HepG2 (cell line): ENCODE measurements around the gene SMIM43. TPM values are rescaled to one million over a fixed set of nuclear protein-coding genes. Genes with fewer than 3 reads are reported as not detected.

Source experiments
- ATAC-seq: fragments of 200-7000 bp; cut with Tn5 transposase; 3 replicates; pipeline ENCODE4 v1.9.1; 2020; ENCODE audit warnings: mild to moderate bottlenecking, moderate library complexity
- BruUV-seq: library from RNA; stranded (reverse); fragments of 400-500 nt; replicated peaks from 2 replicates; lab custom pipeline; 2021; lab: Mats Ljungman, UMichigan
- CTCF ChIA-PET: fragments of 300-600 bp; formaldehyde crosslinking; extraction: SDS; loops from one replicate; lab custom pipeline; 2021; ENCODE audit warnings: low total read pairs, inconsistent platforms, low intra/inter-chr PET ratio; lab: Yijun Ruan, JAX
- POLR2A ChIA-PET: fragments of 350-600 bp; sonication (Branson Sonifier 250); formaldehyde crosslinking; loops from one replicate; lab custom pipeline; 2020; ENCODE audit warnings: antibody characterized with exemption, inconsistent platforms; lab: Yijun Ruan, JAX
- DNase-seq: peaks from one replicate; pipeline ENCODE4 v3.0.0-alpha.2; 2015; ENCODE audit warnings: low spot score
- FAIRE-seq: peaks from 3 replicates; lab custom pipeline; 2011; peaks lifted over from hg19 to GRCh38; lab: Jason Lieb, UNC
- H2AFZ ChIP-seq: one replicate; pipeline ENCODE4 v1.6.1; 2011; ENCODE audit warnings: low read length, inconsistent platforms
- H3K27ac ChIP-seq: fragments of 300-600 bp; 3 replicates; pipeline ENCODE4 v1.8.0; 2011; ENCODE audit warnings: mixed run types, mild to moderate bottlenecking, mixed read lengths, low read length, inconsistent platforms; ENCODE audit not compliant: insufficient read depth; ENCODE audit errors: extremely low read length
- H3K27me3 ChIP-seq, 2 experiments: fragments of 200-600 bp in 1 of 2; 2 replicates in 1 of 2; 3 replicates in 1 of 2; pipeline versions ENCODE4 v1.6.0 to v1.8.0; 2011; ENCODE audit warnings: low read length in 2 of 2, mild to moderate bottlenecking in 2 of 2, moderate library complexity in 2 of 2, inconsistent platforms in 1 of 2; ENCODE audit not compliant: insufficient read depth in 2 of 2, control insufficient read depth in 1 of 2
- H3K36me3 ChIP-seq, 2 experiments: fragments of 200-600 bp in 1 of 2; replicated peaks in 1 of 2; 2 replicates in 1 of 2; 3 replicates in 1 of 2; pipeline versions ENCODE4 v1.5.1 to v1.8.0; 2011; ENCODE audit warnings: low read length in 2 of 2, inconsistent platforms in 1 of 2; ENCODE audit not compliant: insufficient read depth in 2 of 2, control insufficient read depth in 1 of 2
- H3K4me1 ChIP-seq: 2 replicates; pipeline ENCODE4 v1.5.1; 2012; ENCODE audit warnings: low read length, inconsistent platforms; ENCODE audit not compliant: insufficient read depth
- H3K4me2 ChIP-seq: 2 replicates; pipeline ENCODE4 v1.6.0; 2011; ENCODE audit warnings: low read depth, low read length, inconsistent platforms
- H3K4me3 ChIP-seq, 3 experiments: fragments of 200-600 bp in 1 of 3; sonication (generic), shearing (Covaris generic) in 1 of 3; replicated peaks in 1 of 3; 2 replicates each; pipeline ENCODE4 v1.5.1; 2011 to 2016; ENCODE audit warnings: low read length in 3 of 3, inconsistent platforms in 2 of 3, low read depth in 2 of 3, mild to moderate bottlenecking in 2 of 3, control low read depth in 1 of 3, mixed read lengths in 1 of 3; ENCODE audit not compliant: insufficient read depth in 1 of 3
- H3K79me2 ChIP-seq: one replicate; pipeline ENCODE4 v1.6.1; 2011; ENCODE audit warnings: low read length, inconsistent platforms; ENCODE audit not compliant: insufficient read depth
- H3K9ac ChIP-seq: 2 replicates; pipeline ENCODE4 v1.6.0; 2011; ENCODE audit warnings: mild to moderate bottlenecking, low read depth, low read length, inconsistent platforms; ENCODE audit not compliant: insufficient read depth
- H3K9me3 ChIP-seq: 2 replicates; pipeline ENCODE4 v1.5.1; 2012; ENCODE audit warnings: mild to moderate bottlenecking, low read length
- H4K20me1 ChIP-seq: 2 replicates; pipeline ENCODE4 v1.6.0; 2011; ENCODE audit warnings: inconsistent platforms, mild to moderate bottlenecking, low read length, moderate library complexity; ENCODE audit not compliant: insufficient read depth
- CEBPG ChIP-seq: IDR thresholded peaks from 2 replicates; pipeline ENCODE4 v1.6.1; 2016
- ESRRA ChIP-seq: sonication (generic); formaldehyde crosslinking; IDR thresholded peaks from 2 replicates; pipeline ENCODE4 v1.5.1; 2020; ENCODE audit warnings: mild to moderate bottlenecking, low read depth, missing genetic modification reagents
- ETV6 ChIP-seq: sonication (generic); formaldehyde crosslinking; conservative IDR thresholded peaks from 2 replicates; pipeline ENCODE4 v1.4.0; 2020; ENCODE audit warnings: missing genetic modification reagents
- FOXA1 ChIP-seq, 2 experiments: fragments of 450-650 bp in 1 of 2; sonication (generic) in 1 of 2; formaldehyde crosslinking in 1 of 2; IDR thresholded peaks; 2 replicates each; pipeline versions ENCODE4 v1.4.0 to v1.6.1; 2016 to 2020; ENCODE audit warnings: missing genetic modification reagents in 1 of 2
- IRX3 ChIP-seq: sonication (generic); formaldehyde crosslinking; IDR thresholded peaks from 2 replicates; pipeline ENCODE4 v1.8.1; 2023; ENCODE audit warnings: mild to moderate bottlenecking, low read depth, missing genetic modification reagents, borderline replicate concordance
- NCOR1 ChIP-seq: fragments of 200-600 bp; sonication (generic); IDR thresholded peaks from 2 replicates; pipeline ENCODE4 v1.7.0; 2017; ENCODE audit warnings: antibody characterized with exemption, low read length, borderline replicate concordance
- NFYB ChIP-seq: sonication (generic); formaldehyde crosslinking; IDR thresholded peaks from 2 replicates; pipeline ENCODE4 v1.4.0; 2020; ENCODE audit warnings: missing genetic modification reagents
- NFYC ChIP-seq: IDR thresholded peaks from 2 replicates; pipeline ENCODE4 v1.6.1; 2016; ENCODE audit warnings: missing genetic modification reagents, missing compliant biosample characterization
- NR1H2 ChIP-seq: sonication (generic); formaldehyde crosslinking; IDR thresholded peaks from 2 replicates; pipeline ENCODE4 v1.8.1; 2022; ENCODE audit warnings: low read depth, missing genetic modification reagents, borderline replicate concordance
- PHF21A ChIP-seq: sonication (generic); formaldehyde crosslinking; IDR thresholded peaks from 2 replicates; pipeline ENCODE4 v1.5.0; 2020; ENCODE audit warnings: mild to moderate bottlenecking, missing genetic modification reagents
- RBFOX2 ChIP-seq: fragments of 200-400 bp; formaldehyde crosslinking; IDR thresholded peaks from 2 replicates; pipeline ENCODE4 v1.6.1; 2017; ENCODE audit warnings: low read depth, mild to moderate bottlenecking, low read length
- REL ChIP-seq: sonication (generic); formaldehyde crosslinking; conservative IDR thresholded peaks from 2 replicates; pipeline ENCODE4 v1.8.0; 2022; ENCODE audit warnings: mild to moderate bottlenecking, missing genetic modification reagents, moderate library complexity
- ZC3H4 ChIP-seq: sonication (generic); formaldehyde crosslinking; IDR thresholded peaks from 2 replicates; pipeline ENCODE4 v1.4.0; 2020; ENCODE audit warnings: missing genetic modification reagents, borderline replicate concordance
- ZNF782 ChIP-seq: sonication (generic); formaldehyde crosslinking; IDR thresholded peaks from 2 replicates; pipeline ENCODE4 v1.4.0; 2020; ENCODE audit warnings: missing genetic modification reagents, mild to moderate bottlenecking, borderline replicate concordance
- WGBS: methylation state at CpG from one replicate; pipeline ENCODE4 v1.1.6; 2017; ENCODE audit warnings: low lambda C conversion rate; 5-methylcytosine and 5-hydroxymethylcytosine counted together
- in situ Hi-C: cut with HindIII; loops from 2 replicates; pipeline ENCODE4 v1.10.0; 2017; ENCODE audit warnings: low pct_unique_long_range_greater_than_20kb; ENCODE audit not compliant: extremely low pct_ligation_motif_present
- intact Hi-C: fragments of 100-400 bp; cut with micrococcal nuclease; formaldehyde crosslinking; loops from one replicate; pipeline ENCODE4 v1.10.0; 2022; ENCODE audit not compliant: unreplicated experiment
- polyA plus RNA-seq, 8 experiments: library from polyadenylated mRNA; depleted of rRNA in 3 of 8; stranded (reverse) in 7 of 8; unstranded in 1 of 8; fragments of >200 nt; fragmentation: Illumina TruSeq in 4 of 8; extraction: Trizol in 4 of 8; gene quantifications; 2 replicates each; pipeline versions ENCODE4 v1.2.1 to v1.2.3, GENCODE V29; 2011 to 2016; ENCODE audit warnings: low read depth in 4 of 8, missing spikeins in 1 of 8, mixed read lengths in 1 of 8; ENCODE audit not compliant: insufficient read depth in 1 of 8
- total RNA-seq, 5 experiments: library from RNA; depleted of rRNA; stranded (reverse); fragments of >200 nt; fragmentation: Illumina TruSeq; extraction: Trizol; gene quantifications; 2 replicates each; pipeline ENCODE4 v1.2.3, GENCODE V29; 2016; ENCODE audit warnings: low read depth in 1 of 5
- TF ChIP-seq, protein P1 (sequence below): sonication (generic); formaldehyde crosslinking; IDR thresholded peaks from 2 replicates; pipeline ENCODE4 v1.8.1; 2023; ENCODE audit warnings: mild to moderate bottlenecking, inconsistent platforms, moderate library complexity, missing genetic modification reagents, borderline replicate concordance
- TF ChIP-seq, protein P2 (sequence below): sonication (generic); formaldehyde crosslinking; IDR thresholded peaks from 2 replicates; pipeline ENCODE4 v1.5.1; 2020; ENCODE audit warnings: missing genetic modification reagents, mild to moderate bottlenecking, borderline replicate concordance
- TF ChIP-seq, protein P3 (sequence below): sonication (generic); formaldehyde crosslinking; IDR thresholded peaks from 2 replicates; pipeline ENCODE4 v1.4.0; 2020; ENCODE audit warnings: missing genetic modification reagents

Gene SMIM43
- total and polyA plus RNA-seq, 2 of the 13 experiments (the other 11 are each of a cell fraction or from before 2014, with no cell fraction given), result not detected

DNA sequence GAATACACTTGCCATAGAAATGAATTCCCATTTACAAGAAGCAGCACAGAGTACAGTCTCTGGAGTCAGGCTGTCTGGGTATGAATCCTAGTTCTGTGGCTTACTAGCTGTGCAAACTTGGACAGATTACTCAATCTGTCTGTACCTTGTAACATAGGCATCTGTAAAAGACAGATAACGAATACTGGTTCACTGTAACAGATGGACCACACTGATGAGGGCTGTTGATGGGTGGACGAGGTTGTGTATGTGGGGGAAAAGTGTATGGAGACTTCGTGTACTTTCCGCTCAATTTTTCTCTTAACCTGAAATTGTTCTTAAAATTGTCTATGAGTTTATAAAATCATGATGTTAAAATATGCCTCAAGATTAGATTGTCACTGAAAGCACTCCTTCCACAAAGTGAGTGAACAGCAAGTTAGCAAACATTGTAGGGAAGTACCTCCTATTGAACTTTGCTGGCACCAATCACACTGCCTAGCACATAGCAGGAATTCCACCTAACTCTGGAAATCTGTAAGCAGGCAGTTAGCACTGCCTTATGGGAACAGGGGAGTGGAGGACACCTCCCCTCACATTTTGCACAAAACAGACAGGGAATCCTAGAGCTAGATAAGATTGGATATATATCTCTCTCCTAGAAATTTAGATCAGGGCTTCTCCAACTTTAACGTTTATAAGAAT lies 29.7 kb upstream of the SMIM43 start:
- no TSS peak for BruUV-seq
- peak overlapping the region; percentile 2 to 27 (median 25); a peak in 5 of 6 replicates for H3K4me3 ChIP-seq
- peak overlapping the region; percentile 53 for H3K27ac ChIP-seq
- peak; percentile 84 for FAIRE-seq
- peaks cover 49% of the 10 kb centered on the region for H3K4me1 ChIP-seq
- H3K36me3 ChIP-seq, result no peaks in the 10 kb centered on the region
- peak; percentile 96 for ATAC-seq
- in situ Hi-C loops (no loop called here), intact Hi-C loops (no loop called here)
- H3K4me2 ChIP-seq, result peak overlapping the region; percentile 54
- no peaks in the 10 kb centered on the region for H4K20me1 ChIP-seq
- peak; percentile 79 for DNase-seq
- H3K9ac ChIP-seq, result peak overlapping the region; percentile 29; the same call in 1 of the 2 replicates
- H3K9me3 ChIP-seq, result no peaks in the 10 kb centered on the region
- H3K79me2 ChIP-seq, result no peaks in the 10 kb centered on the region
- no peaks in the 10 kb centered on the region for H3K27me3 ChIP-seq
- peak overlapping the region; percentile 18 for H2AFZ ChIP-seq
- ChIA-PET POLR2A (no interaction called here), CTCF (no interaction called here)
- WGBS, result 3% methylated on average over 5 of the region's 5 CpGs
- TF ChIP-seq, protein P1, sequence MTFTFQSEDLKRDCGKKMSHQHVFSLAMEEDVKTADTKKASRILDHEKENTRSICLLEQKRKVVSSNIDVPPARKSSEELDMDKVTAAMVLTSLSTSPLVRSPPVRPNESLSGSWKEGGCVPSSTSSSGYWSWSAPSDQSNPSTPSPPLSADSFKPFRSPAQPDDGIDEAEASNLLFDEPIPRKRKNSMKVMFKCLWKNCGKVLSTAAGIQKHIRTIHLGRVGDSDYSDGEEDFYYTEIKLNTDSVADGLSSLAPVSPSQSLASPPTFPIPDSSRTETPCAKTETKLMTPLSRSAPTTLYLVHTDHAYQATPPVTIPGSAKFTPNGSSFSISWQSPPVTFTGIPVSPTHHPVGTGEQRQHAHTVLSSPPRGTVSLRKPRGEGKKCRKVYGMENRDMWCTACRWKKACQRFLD (CRISPR knock-in tag), result no peak
- no peak for TF ChIP-seq IRX3
- TF ChIP-seq RBFOX2, result no peak
- TF ChIP-seq ETV6, result no peak
- TF ChIP-seq ZC3H4 (CRISPR knock-in tag), result no peak
- TF ChIP-seq NFYC (CRISPR knock-in tag), result peak; percentile 66
- no peak for TF ChIP-seq NR1H2 (CRISPR knock-in tag)
- 0 out of 2 replicates have a peak, but pooled peaks have one; percentile 33 for TF ChIP-seq NCOR1
- TF ChIP-seq PHF21A, result peak; percentile 35; the same call in 1 of the 2 replicates
- no peak for TF ChIP-seq FOXA1 (IDR thresholded peaks at IDR 0.05)
- TF ChIP-seq FOXA1 (CRISPR knock-in tag; IDR thresholded peaks at IDR 0.05), result peak; percentile 29
- no peak for TF ChIP-seq ZNF782 (CRISPR knock-in tag)
- TF ChIP-seq, protein P2, sequence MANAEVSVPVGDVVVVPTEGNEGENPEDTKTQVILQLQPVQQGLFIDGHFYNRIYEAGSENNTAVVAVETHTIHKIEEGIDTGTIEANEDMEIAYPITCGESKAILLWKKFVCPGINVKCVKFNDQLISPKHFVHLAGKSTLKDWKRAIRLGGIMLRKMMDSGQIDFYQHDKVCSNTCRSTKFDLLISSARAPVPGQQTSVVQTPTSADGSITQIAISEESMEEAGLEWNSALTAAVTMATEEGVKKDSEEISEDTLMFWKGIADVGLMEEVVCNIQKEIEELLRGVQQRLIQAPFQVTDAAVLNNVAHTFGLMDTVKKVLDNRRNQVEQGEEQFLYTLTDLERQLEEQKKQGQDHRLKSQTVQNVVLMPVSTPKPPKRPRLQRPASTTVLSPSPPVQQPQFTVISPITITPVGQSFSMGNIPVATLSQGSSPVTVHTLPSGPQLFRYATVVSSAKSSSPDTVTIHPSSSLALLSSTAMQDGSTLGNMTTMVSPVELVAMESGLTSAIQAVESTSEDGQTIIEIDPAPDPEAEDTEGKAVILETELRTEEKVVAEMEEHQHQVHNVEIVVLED (CRISPR knock-in tag), result no peak
- no peak for TF ChIP-seq REL (CRISPR knock-in tag)
- peak; percentile 79 for TF ChIP-seq CEBPG (CRISPR knock-in tag)
- peak; percentile 65 for TF ChIP-seq NFYB
- no peak for TF ChIP-seq ESRRA (CRISPR knock-in tag)
- TF ChIP-seq, protein P3, sequence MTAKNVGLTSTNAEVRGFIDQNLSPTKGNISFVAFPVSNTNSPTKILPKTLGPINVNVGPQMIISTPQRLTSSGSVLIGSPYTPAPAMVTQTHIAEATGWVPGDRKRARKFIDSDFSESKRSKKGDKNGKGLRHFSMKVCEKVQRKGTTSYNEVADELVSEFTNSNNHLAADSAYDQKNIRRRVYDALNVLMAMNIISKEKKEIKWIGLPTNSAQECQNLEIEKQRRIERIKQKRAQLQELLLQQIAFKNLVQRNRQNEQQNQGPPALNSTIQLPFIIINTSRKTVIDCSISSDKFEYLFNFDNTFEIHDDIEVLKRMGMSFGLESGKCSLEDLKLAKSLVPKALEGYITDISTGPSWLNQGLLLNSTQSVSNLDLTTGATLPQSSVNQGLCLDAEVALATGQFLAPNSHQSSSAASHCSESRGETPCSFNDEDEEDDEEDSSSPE, result no peak
